KG1 (cell line): ENCODE measurements around the gene RBM43.

ENCODE experiments used
- DNase-seq: peaks from one replicate; lab custom pipeline; 2025; lab: John Stamatoyannopoulos, UW

Gene RBM43

DNA sequence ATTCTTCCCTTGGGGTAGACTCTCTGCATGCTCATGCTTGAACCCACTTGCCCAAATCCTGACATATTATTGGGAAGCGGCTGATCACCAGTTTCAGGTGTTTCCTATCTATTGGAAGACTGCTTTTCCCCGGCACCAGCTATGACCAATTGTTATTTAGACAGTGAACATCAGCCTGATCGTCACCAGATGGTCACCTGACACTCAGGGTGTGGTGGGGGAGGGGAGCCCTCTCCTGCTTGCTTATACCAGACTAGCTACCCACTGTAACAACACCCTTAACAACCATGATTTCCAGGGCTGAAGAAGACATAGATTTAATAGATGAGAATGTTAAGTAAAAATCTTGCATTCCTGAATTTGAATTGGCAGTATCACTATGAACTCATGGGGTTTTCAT, 44.3 kb downstream of the RBM43 start:
- no peak for DNase-seq

DNA sequence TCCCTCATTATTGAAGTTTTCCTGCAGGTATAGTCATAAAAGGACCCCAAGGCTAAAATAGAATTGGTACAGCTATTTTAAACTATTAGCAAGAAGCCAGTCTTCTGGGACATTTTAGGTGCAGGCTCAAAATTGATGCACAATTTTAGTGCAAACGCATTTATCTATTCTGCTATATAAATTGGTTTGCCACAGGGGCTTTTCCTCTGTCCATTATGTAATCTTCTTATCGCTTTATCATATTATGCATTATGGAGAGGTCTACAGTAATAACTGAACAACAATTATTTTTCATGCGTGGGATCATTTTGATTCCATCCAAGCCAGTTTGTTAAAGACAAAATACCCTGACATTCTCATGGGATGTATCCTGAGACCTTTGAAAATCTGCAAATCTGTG, 54.6 kb downstream of the RBM43 start:
- DNase-seq = no peak

DNA sequence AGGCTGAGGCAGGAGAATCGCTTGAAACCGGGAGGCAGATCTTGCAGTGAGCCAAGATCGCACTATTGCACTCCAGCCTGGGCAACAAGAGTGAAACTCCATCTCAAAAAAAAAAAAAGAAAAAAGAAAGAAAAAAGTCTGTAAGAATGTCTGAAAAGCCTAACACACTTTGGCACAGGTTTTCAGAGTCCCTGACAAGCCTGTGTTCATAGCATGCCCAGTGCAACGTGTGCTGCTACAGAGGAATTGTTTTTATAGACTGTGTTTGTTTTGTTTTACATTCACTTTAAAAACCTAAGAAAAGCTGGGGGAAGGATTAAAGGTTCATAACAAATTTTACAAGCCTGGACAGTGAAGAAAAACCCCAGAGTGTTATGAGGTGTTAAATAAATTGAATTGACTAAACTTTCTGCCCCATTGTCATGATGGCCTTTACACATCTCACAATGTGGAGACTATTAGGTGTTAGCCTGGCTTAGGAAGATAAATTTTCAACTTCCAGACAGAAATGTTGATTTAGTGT, 55.2 kb downstream of the RBM43 start:
- no peak for DNase-seq

DNA sequence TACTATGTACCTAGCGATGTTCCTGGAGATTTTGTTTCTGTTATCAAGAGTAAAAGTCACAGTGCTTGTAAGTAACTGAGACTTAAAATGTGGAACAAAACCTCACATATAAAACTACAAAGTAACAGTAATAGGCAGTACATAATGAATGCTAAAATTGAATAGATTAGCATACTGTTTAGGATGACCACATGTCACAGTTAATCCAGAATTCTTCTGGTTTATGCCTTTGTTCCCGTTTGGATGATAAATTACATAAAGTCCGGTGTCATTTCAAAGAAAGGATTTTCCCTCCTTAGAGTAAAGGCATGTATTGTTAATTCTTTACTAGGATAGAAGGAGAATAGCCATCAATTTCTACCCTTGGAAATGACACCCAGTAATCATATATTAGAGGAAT, 56.1 kb downstream of the RBM43 start:
- no peak for DNase-seq

DNA sequence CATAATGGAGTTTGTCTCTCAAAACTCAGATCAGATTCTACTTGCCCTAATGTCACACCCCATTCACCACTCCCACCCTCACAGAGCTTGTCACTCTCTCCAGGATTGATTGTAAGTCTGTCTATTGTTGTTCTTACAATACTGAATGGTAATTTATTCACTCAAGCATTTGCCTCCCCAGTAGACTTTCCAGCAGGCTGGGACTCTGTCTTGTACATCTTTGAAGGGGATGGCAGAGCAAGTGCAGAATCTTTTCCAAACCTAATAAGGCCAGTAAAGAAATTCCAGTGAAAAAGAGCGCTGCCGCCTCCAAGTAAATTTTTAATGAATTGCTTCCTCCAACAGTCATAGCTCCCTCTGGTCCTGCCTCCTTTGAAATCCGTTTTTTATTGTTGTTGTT, 56.9 kb downstream of the RBM43 start:
- DNase-seq = no peak

DNA sequence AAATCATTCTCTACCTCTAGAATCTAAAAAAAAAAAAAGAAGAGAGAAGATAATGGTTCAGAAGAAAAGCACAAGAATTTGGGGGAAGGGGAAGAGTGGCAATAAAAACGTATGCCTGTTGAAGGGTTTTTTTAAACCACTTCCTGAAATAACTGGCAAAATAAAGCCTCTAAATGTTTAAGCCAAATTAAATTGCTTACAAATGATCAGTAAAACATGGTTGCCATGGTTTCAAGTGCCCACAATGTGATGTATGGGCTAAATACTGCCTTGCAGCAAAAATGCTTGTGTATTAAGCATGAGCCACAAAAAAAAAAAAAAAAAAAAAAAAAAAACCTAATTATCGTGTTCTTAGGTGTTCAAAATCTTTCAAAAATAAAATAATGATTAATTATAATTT, 60.8 kb downstream of the RBM43 start:
- DNase-seq = no peak

DNA sequence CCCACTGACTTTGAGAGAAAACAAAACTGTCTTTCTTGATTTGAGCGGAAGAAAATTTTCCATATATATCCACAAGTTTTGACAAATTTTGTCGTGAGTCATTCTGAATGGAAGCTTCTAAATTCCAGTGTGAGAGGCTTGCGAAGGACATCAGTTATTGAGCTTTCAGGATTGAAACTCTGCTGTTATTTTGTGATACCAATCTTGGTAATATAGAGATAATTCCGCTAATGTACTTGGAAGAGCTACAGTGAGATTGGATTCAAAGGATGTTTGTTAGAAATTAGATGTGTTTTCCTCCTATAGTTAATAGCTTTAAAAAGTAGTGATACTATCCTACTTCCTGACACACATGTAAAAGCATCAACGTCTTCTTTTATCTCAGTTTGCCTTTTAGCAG, 61.4 kb downstream of the RBM43 start:
- no peak for DNase-seq

DNA sequence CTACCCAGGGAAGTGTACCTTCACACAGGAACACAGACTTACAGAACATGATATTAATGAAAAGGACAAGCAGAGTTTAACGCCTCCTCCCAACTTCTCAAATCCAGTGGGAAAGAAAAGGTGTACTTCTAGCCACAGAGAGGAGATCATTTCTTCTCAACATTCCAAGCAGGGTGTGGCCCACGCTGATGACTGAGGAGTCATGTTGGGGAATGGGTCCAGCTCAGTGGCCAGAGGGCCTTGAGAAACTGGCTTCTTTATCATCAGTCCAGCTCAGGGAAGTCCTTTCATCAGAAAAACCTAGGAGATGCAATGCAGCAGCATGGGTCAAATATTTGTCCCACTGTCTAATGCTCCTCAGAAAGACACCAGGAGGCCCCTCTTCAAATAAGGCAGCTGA, 63.0 kb downstream of the RBM43 start:
- DNase-seq = no peak
